ENCODE data around the gene RAD9A. TPM values are rescaled to one million over a fixed set of nuclear protein-coding genes. Genes with fewer than 3 reads are reported as not detected.

The RAD9A gene
- total RNA-seq, 1 experiment from 2014 or later, result 20.9 TPM

- Histone ChIP-seq H3K18ac (ENCODE audit: insufficient read length, low read depth, low read length) (no peak overlapping the region), H2BK5ac (ENCODE audit: insufficient read length, low read length) (no peak overlapping the region), H3K27me3 (ENCODE audit: insufficient read depth, low read length) (no peaks in the 10 kb centered on the region), H2BK120ac (ENCODE audit: low read depth, low read length, poor library complexity, severe bottlenecking) (no peak overlapping the region), H4K8ac (replicated peaks; ENCODE audit: insufficient read length, low read depth, low read length) (no peak overlapping the region), H2BK12ac (ENCODE audit: insufficient read length, low read depth, low read length) (no peak overlapping the region), H3K56ac (ENCODE audit: insufficient read length, low read depth, low read length) (no peak overlapping the region), H4K91ac (ENCODE audit: insufficient read length, low read depth, low read length) (no peak overlapping the region), H4K20me1 (ENCODE audit: control insufficient read depth, insufficient read depth, insufficient read length) (no peaks in the 10 kb centered on the region), H3K4me2 (ENCODE audit: insufficient read depth, insufficient read length, low read length) (no peak overlapping the region), H3K79me2 (ENCODE audit: insufficient read depth, low read length) (peaks cover 4% of the 10 kb centered on the region; the same call in 1 of the 2 replicates), H2AFZ (ENCODE audit: low read length) (no peak overlapping the region), H3K9ac (ENCODE audit: extremely low read depth, insufficient read length, low read length) (no peak overlapping the region), H3K27ac (ENCODE audit: insufficient read length, low read depth, low read length) (no peak overlapping the region), H3K23ac (ENCODE audit: insufficient read length, low read depth, low read length) (no peak overlapping the region), H3K79me1 (ENCODE audit: insufficient read depth, low read depth, low read length, poor library complexity, severe bottlenecking) (peaks cover 3% of the 10 kb centered on the region), H3K4me1 (ENCODE audit: insufficient read depth, low read length) (peaks cover 2% of the 10 kb centered on the region; the same call in 1 of the 2 replicates), H3K9me3 (ENCODE audit: control insufficient read depth, low read depth, low read length) (no peaks in the 10 kb centered on the region), H3T11ph (ENCODE audit: low read length) (no peak overlapping the region), H2AK5ac (ENCODE audit: insufficient read length, low read length) (no peak overlapping the region), H2BK20ac (ENCODE audit: low read depth, low read length, poor library complexity, severe bottlenecking) (no peak overlapping the region), H4K5ac (ENCODE audit: insufficient read length, low read depth, low read length) (no peak overlapping the region), H3K23me2 (ENCODE audit: insufficient read length, low read depth, low read length, poor library complexity, severe bottlenecking) (peaks cover 11% of the 10 kb centered on the region), H3K14ac (ENCODE audit: insufficient read depth, low read length) (no peak overlapping the region), H3K4ac (ENCODE audit: low read depth, low read length) (no peak overlapping the region), H2BK15ac (ENCODE audit: low read depth, low read length) (no peak overlapping the region)
- Mint-ChIP-seq H3K36me3 (ENCODE audit: insufficient read depth in 1 of 3, low read depth in 3 of 3) (peaks cover 21 to 57% (median 51%) of the 10 kb centered on the region in 3 experiments), H3K4me3 (peak overlapping the region in 1 of 2 experiments; percentile 67; a peak in 4 of 5 replicates), H3K4me1 (peaks cover 23 to 25% of the 10 kb centered on the region in 2 experiments), H3K27me3 (ENCODE audit: low read depth) (no peaks in the 10 kb centered on the region), H3K9me3 (no peaks in the 10 kb centered on the region; a peak in 1 of 5 replicates), H3K27ac (peak overlapping the region; percentile 86 to 90 (median 88); a peak in 6 of 7 replicates)
- peak; percentile 80 for DNase-seq
- WGBS (ENCODE audit: extremely low coverage, insufficient read length, low lambda C conversion rate), result no CpG with 5 or more reads among the region's 13 CpGs
- no peak for TF ChIP-seq CTCF (conservative IDR thresholded peaks at IDR 0.05)
Observed at GRCh38 chr11:67396587-67397389, 5.0 kb downstream of the RAD9A start.

Data from H9 (cell line).